ENCODE results near the gene CYTIP. TPM values are rescaled to one million over a fixed set of nuclear protein-coding genes. Genes with fewer than 3 reads are reported as not detected.

CYTIP gene
- total and polyA plus RNA-seq, 9 of the 15 experiments (the other 6 are each of a cell fraction or from before 2014, with no cell fraction given): 0.03 to 0.35 (median 0.26) TPM; not detected in 1

DNA sequence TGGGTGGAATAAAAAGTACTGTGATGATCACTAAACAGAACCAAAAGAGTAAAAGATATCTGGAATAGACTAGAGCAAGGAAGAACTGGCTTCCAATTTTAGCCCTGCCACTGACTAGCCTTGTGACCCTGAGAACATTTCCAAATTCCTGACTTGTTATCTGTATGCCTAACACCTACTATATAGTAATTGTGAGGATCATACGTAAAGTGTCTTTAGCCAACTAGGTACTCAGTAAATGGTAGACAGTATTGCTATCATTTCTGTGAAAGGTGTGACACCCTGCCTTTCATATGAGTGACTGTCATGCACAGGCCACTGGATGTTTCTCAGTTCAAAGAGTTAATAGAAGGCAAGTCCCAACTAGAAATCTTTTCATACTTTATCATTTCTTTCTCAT, 29.8 kb downstream of the CYTIP start (continued):
- no peak for TF ChIP-seq HMGXB4 (CRISPR knock-in tag; IDR thresholded peaks at IDR 0.05)
- TF ChIP-seq BCL6 (CRISPR knock-in tag; IDR thresholded peaks at IDR 0.05): no peak
- TF ChIP-seq MCM2 (IDR thresholded peaks at IDR 0.05; ENCODE audit: low read depth): no peak
- no peak for TF ChIP-seq STAG1 (CRISPR knock-in tag; IDR thresholded peaks at IDR 0.05; ENCODE audit: borderline replicate concordance)
- no peak for TF ChIP-seq SMAD4 (CRISPR knock-in tag; conservative IDR thresholded peaks at IDR 0.05)
- no peak for TF ChIP-seq NFIC (IDR thresholded peaks at IDR 0.05)
- TF ChIP-seq MAX (CRISPR knock-in tag; IDR thresholded peaks at IDR 0.05): no peak
- no peak for TF ChIP-seq CCAR2 (IDR thresholded peaks at IDR 0.05; ENCODE audit: low read depth, low read length)

DNA sequence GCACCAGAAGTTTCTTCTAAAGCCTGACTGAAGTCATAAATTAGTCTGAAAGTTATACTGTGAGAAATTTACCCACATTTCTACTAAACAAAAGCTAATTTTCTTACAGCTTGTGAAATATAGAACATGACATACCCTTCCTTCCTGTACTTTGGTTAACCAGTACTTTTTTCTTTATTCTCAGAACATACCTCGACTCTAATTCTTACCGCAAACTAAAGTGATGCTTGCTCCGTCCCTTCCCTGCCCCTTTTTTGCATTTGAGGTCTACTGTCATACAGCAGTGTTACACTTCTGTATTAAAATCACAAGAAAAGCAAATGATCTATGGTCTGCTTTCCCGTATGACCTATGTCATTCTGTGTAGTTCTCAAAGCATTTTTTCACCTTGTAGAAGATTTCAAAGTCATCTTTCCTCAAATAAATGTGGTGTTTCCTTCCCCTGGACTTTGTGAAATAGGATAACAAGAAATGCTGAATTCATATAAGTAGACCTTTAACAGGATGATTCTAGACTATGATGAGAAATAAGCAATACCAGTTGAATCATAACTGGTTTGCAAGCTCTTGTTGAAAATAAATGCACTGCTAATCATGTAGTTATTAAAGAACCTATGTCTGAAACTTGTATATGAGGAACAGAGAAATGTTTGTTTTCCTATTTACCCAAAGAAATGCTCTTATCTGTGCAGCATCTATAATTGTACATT, 30.4 kb downstream of the CYTIP start:
- H3K27me3 ChIP-seq (ENCODE audit: control insufficient read depth in 2 of 2, insufficient read depth in 2 of 2, low read length in 2 of 2): peaks cover 4 to 8% of the 10 kb centered on the region in 2 experiments; a peak in 1 of 5 replicates
- no peaks in the 10 kb centered on the region for H3K9me3 ChIP-seq (replicated peaks; ENCODE audit: control insufficient read depth, insufficient read depth, low read depth, low read length)
- no peaks in the 10 kb centered on the region for H3K79me2 ChIP-seq (ENCODE audit: control insufficient read depth, insufficient read depth, low read length)
- in situ Hi-C loops (cut with MboI) (no loop called here), intact Hi-C loops (cut with micrococcal nuclease) (no loop called here)
- no peak overlapping the region for H3K4me3 ChIP-seq
- FAIRE-seq (no peak), DNase-seq (ENCODE audit: extremely low read depth in 1 of 4, low spot score in 3 of 4) (no peak), ATAC-seq (no peak)
- BruUV-seq (replicated peaks): no TSS peak
- WGBS (ENCODE audit: insufficient coverage, low coverage, missing lambda C conversion rate): 3% methylated on average over 4 of the region's 4 CpGs
- TF ChIP-seq TBL1XR1 (IDR thresholded peaks at IDR 0.05; ENCODE audit: low read length in 2 of 2): no peak
- TF ChIP-seq ZNF277 (CRISPR knock-in tag; IDR thresholded peaks at IDR 0.05; ENCODE audit: borderline replicate concordance): no peak
- TF ChIP-seq EGR1 (conservative IDR thresholded peaks at IDR 0.05): no peak
- TF ChIP-seq MAFF (IDR thresholded peaks at IDR 0.05; ENCODE audit: low read length): no peak
- no peak for TF ChIP-seq NBN (IDR thresholded peaks at IDR 0.05; ENCODE audit: low read depth)
- TF ChIP-seq, protein P1, sequence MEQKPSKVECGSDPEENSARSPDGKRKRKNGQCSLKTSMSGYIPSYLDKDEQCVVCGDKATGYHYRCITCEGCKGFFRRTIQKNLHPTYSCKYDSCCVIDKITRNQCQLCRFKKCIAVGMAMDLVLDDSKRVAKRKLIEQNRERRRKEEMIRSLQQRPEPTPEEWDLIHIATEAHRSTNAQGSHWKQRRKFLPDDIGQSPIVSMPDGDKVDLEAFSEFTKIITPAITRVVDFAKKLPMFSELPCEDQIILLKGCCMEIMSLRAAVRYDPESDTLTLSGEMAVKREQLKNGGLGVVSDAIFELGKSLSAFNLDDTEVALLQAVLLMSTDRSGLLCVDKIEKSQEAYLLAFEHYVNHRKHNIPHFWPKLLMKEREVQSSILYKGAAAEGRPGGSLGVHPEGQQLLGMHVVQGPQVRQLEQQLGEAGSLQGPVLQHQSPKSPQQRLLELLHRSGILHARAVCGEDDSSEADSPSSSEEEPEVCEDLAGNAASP (IDR thresholded peaks at IDR 0.05): no peak
- no peak for TF ChIP-seq ZBTB1 (CRISPR knock-in tag; IDR thresholded peaks at IDR 0.05; ENCODE audit: borderline replicate concordance, low read depth)
- no peak for TF ChIP-seq ZKSCAN1 (IDR thresholded peaks at IDR 0.05; ENCODE audit: low read depth, low read length)
- TF ChIP-seq RFX7 (CRISPR knock-in tag; IDR thresholded peaks at IDR 0.05): no peak
- H3K4me2 ChIP-seq (ENCODE audit: insufficient read depth, low read length): no peak overlapping the region
- CTCF ChIA-PET (ENCODE audit: low intra/inter-chr PET ratio): no interaction called here
- no peak overlapping the region for H2AFZ ChIP-seq (ENCODE audit: low read depth, low read length)
- POLR2A ChIA-PET: interaction anchor here (0.6 kb wide), 1 partner anchor 498 kb away, joined by 3 read pairs; no protein-coding TSS in a partner anchor
- H3K9ac ChIP-seq (ENCODE audit: insufficient read depth in 1 of 2, low read depth in 2 of 2, low read length in 2 of 2): no peak overlapping the region
- no peak overlapping the region for H3K27ac ChIP-seq (ENCODE audit: extremely low read depth, low read depth, low read length)
- H4K20me1 ChIP-seq (replicated peaks; ENCODE audit: control insufficient read depth, insufficient read depth, low read length): no peaks in the 10 kb centered on the region
- H3K36me3 ChIP-seq (ENCODE audit: control insufficient read depth, insufficient read depth, low read length): no peaks in the 10 kb centered on the region
- H3K9me1 ChIP-seq (ENCODE audit: control insufficient read depth, insufficient read depth, low read length): no peaks in the 10 kb centered on the region
- no peaks in the 10 kb centered on the region for H3K4me1 ChIP-seq (replicated peaks in 1 of 2; ENCODE audit: control insufficient read depth in 2 of 2, insufficient read depth in 2 of 2, low read length in 2 of 2)
